DND-41 (cell line): ENCODE data around the gene DESI1.
A peak's percentile ranks its signal among the peaks of the same experiment; 100 is the strongest.

Experiments used
- ATAC-seq: fragments of 200-7000 bp; cut with Tn5 transposase; 3 replicates; pipeline ENCODE4 v1.9.1; 2021; ENCODE audit warnings: low read depth; ENCODE audit not compliant: insufficient read depth
- DNase-seq: peaks from one replicate; pipeline ENCODE4 v3.0.0-alpha.2; 2020
- H2AFZ ChIP-seq: 2 replicates; pipeline ENCODE4 v1.6.0; 2012; ENCODE audit warnings: low read depth, low read length
- H3K27ac ChIP-seq: 2 replicates; pipeline ENCODE4 v1.5.1; 2012; ENCODE audit warnings: low read length, inconsistent platforms
- H3K27me3 ChIP-seq: fragments of 200-600 bp; sonication (generic); 2 replicates; pipeline ENCODE4 v1.6.0; 2012; ENCODE audit warnings: low read length, mild to moderate bottlenecking, inconsistent platforms; ENCODE audit not compliant: insufficient read depth, poor library complexity
- H3K36me3 ChIP-seq: 2 replicates; pipeline ENCODE4 v1.5.1; 2012; ENCODE audit warnings: low read length, inconsistent platforms; ENCODE audit not compliant: insufficient read depth
- H3K4me1 ChIP-seq: 2 replicates; pipeline ENCODE4 v1.5.1; 2012; ENCODE audit warnings: mild to moderate bottlenecking, low read length; ENCODE audit not compliant: insufficient read depth
- H3K4me2 ChIP-seq: 2 replicates; pipeline ENCODE4 v1.6.0; 2012; ENCODE audit warnings: mild to moderate bottlenecking, moderate library complexity, low read length, inconsistent platforms; ENCODE audit not compliant: insufficient read depth
- H3K4me3 ChIP-seq, 2 experiments: fragments of 200-600 bp in 1 of 2; shearing (Covaris generic) in 1 of 2; 2 replicates each; pipeline ENCODE4 v1.5.1; 2012 to 2016; ENCODE audit warnings: inconsistent platforms in 2 of 2, low read length in 2 of 2, mild to moderate bottlenecking in 2 of 2, low read depth in 1 of 2, moderate library complexity in 1 of 2
- H3K79me2 ChIP-seq: 2 replicates; pipeline ENCODE4 v1.6.0; 2012; ENCODE audit warnings: low read length, inconsistent platforms; ENCODE audit not compliant: insufficient read depth
- H3K9ac ChIP-seq: 2 replicates; pipeline ENCODE4 v1.6.0; 2012; ENCODE audit warnings: low read depth, mild to moderate bottlenecking, inconsistent platforms, low read length, moderate library complexity
- H3K9me3 ChIP-seq: 2 replicates; pipeline ENCODE4 v1.5.1; 2012; ENCODE audit warnings: low read length, moderate library complexity, mild to moderate bottlenecking, inconsistent platforms; ENCODE audit not compliant: insufficient read depth, severe bottlenecking
- H4K20me1 ChIP-seq: 2 replicates; pipeline ENCODE4 v1.6.0; 2012; ENCODE audit warnings: low read length; ENCODE audit not compliant: insufficient read depth
- EZH2 ChIP-seq: IDR thresholded peaks from 3 replicates; pipeline ENCODE4 v1.6.1; 2012; ENCODE audit warnings: borderline replicate concordance, low read depth, mild to moderate bottlenecking, moderate library complexity, low read length, inconsistent platforms; ENCODE audit not compliant: severe bottlenecking
- TF ChIP-seq, protein P1 (sequence below): IDR thresholded peaks from 2 replicates; pipeline ENCODE4 v1.5.1; 2012; ENCODE audit warnings: borderline replicate concordance, low read length, moderate library complexity, mild to moderate bottlenecking; ENCODE audit not compliant: poor library complexity, severe bottlenecking; ENCODE audit errors: extremely low read depth

Gene DESI1

DNA sequence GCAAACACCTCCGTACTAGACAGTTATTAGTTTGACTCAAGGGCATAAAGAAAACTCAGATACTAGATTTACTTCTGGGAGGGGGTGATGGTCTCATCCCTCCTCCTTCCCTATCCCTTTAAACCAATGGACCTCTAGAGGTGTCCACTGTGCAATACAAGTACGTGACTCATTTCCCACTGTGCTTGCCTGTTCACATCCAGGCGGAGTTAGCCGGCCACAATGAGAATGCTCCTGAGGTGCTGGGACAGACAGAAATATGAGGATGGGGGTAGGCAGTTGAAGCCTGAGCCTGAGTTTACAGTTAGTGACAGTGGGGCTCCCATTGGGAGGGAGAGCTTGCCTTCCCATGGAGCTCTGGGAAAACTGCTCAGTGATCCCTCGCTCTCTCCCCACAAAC is 22.8 kb downstream of the DESI1 start:
- DNase-seq: no peak
- no peak overlapping the region for H3K27ac ChIP-seq
- H3K27me3 ChIP-seq: no peaks in the 10 kb centered on the region

GRCh38 chr22:41597635-41597953 is 23.2 kb downstream of the DESI1 start:
- Histone ChIP-seq H2AFZ (no peak overlapping the region), H3K79me2 (no peaks in the 10 kb centered on the region), H3K36me3 (peaks cover 12% of the 10 kb centered on the region), H3K4me3 (no peak overlapping the region), H3K27ac (no peak overlapping the region), H3K4me2 (no peak overlapping the region), H3K27me3 (no peaks in the 10 kb centered on the region), H3K9me3 (no peaks in the 10 kb centered on the region), H4K20me1 (peaks cover 25% of the 10 kb centered on the region), H3K9ac (no peak overlapping the region), H3K4me1 (no peaks in the 10 kb centered on the region)
- TF ChIP-seq, protein P1, sequence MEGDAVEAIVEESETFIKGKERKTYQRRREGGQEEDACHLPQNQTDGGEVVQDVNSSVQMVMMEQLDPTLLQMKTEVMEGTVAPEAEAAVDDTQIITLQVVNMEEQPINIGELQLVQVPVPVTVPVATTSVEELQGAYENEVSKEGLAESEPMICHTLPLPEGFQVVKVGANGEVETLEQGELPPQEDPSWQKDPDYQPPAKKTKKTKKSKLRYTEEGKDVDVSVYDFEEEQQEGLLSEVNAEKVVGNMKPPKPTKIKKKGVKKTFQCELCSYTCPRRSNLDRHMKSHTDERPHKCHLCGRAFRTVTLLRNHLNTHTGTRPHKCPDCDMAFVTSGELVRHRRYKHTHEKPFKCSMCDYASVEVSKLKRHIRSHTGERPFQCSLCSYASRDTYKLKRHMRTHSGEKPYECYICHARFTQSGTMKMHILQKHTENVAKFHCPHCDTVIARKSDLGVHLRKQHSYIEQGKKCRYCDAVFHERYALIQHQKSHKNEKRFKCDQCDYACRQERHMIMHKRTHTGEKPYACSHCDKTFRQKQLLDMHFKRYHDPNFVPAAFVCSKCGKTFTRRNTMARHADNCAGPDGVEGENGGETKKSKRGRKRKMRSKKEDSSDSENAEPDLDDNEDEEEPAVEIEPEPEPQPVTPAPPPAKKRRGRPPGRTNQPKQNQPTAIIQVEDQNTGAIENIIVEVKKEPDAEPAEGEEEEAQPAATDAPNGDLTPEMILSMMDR: no peak
- no peak for TF ChIP-seq EZH2
- no peak for DNase-seq
- ATAC-seq: peak; percentile 37; the same call in 2 of the 3 replicates

More for the DNA sequence above, 22.8 kb downstream of the DESI1 start:
- Histone ChIP-seq H4K20me1 (peaks cover 30% of the 10 kb centered on the region), H3K4me1 (no peaks in the 10 kb centered on the region), H3K36me3 (peaks cover 16% of the 10 kb centered on the region), H2AFZ (no peak overlapping the region), H3K9me3 (no peaks in the 10 kb centered on the region), H3K4me3 (no peak overlapping the region), H3K4me2 (no peak overlapping the region), H3K9ac (no peak overlapping the region), H3K79me2 (no peaks in the 10 kb centered on the region)
- no peak for ATAC-seq
- TF ChIP-seq EZH2: no peak
- TF ChIP-seq, protein P1: no peak

DNA sequence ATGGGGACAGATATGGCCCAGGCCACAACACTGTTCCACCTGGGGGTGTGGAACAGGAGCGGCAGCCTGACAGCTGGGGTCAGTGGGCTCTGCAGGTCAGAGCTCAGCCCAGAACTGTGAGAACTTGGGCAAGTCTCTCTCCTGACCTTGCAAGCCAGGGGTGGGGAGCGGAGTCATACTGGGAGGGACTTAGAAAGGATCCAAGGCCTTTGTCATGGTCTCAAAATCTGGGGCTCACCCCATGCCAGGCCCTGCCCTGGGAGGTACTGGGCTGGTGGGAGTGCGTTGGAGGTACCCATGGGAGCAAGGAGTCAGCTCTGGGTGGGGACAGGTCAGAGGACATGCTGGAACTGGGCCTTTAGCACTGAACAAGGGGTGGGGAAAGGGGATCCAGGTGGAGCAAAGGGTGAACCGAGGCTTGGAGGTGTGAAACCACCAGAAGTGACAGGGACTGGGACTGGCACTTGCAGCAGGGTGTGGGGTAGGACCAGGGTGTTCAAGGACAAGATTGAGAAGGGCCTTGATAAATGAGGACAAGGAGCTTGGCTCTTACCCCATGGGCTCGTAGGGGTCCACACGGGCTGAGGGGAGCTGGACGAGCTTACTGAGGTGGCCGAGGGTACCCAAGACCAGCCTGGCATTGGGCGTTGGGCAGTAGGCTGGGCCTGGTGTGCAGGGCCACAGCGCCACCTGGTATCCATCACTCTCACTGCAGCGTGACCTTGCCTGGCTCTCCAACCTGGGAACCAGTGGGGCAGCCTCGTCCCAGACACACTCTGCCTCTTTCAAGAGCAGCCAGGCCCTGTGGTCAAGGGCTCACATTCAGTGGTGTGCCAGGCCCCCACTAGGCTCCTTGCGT is 23.8 kb downstream of the DESI1 start:
- DNase-seq: peak; percentile 41
- peaks cover 6% of the 10 kb centered on the region for H3K36me3 ChIP-seq
- H3K9me3 ChIP-seq: no peaks in the 10 kb centered on the region
- no peak overlapping the region for H3K4me2 ChIP-seq
- H3K27ac ChIP-seq: no peak overlapping the region
- H4K20me1 ChIP-seq: peaks cover 19% of the 10 kb centered on the region
- no peak overlapping the region for H3K9ac ChIP-seq
- TF ChIP-seq EZH2: no peak
- TF ChIP-seq, protein P1: peak; percentile 84
- no peaks in the 10 kb centered on the region for H3K27me3 ChIP-seq
- no peak overlapping the region for H3K4me3 ChIP-seq
- no peak overlapping the region for H2AFZ ChIP-seq
- no peaks in the 10 kb centered on the region for H3K4me1 ChIP-seq
- ATAC-seq: peak; percentile 79
- H3K79me2 ChIP-seq: no peaks in the 10 kb centered on the region
